Endothelial cell of umbilical vein (primary cell): ENCODE results near the gene ACAD11.

ENCODE experiments used
- CTCF ChIP-seq, 2 donors: IDR thresholded peaks; 1 replicate in 1 of 2; 2 replicates in 1 of 2; pipeline ENCODE4 v1.5.1; 2011; ENCODE audit warnings: low read length in 2 of 2, mild to moderate bottlenecking in 2 of 2, moderate library complexity in 2 of 2, control low read depth in 1 of 2, inconsistent platforms in 1 of 2, low read depth in 1 of 2; ENCODE audit not compliant: insufficient read depth in 1 of 2; ENCODE audit errors: extremely low read depth in 1 of 2
- EZH2 ChIP-seq: IDR thresholded peaks from 2 replicates; pipeline ENCODE4 v1.6.1; 2012; ENCODE audit warnings: borderline replicate concordance, low read depth, mild to moderate bottlenecking, moderate library complexity, low read length, inconsistent platforms; ENCODE audit not compliant: severe bottlenecking
- FOS ChIP-seq: IDR thresholded peaks from 2 replicates; pipeline ENCODE4 v1.6.1; 2011; ENCODE audit warnings: mild to moderate bottlenecking, low read length, moderate library complexity, borderline replicate concordance; ENCODE audit not compliant: insufficient read depth
- JUN ChIP-seq: IDR thresholded peaks from 2 replicates; pipeline ENCODE4 v1.6.1; 2011; ENCODE audit warnings: borderline replicate concordance, low read depth; ENCODE audit not compliant: insufficient read length, insufficient read depth
- MAX ChIP-seq: IDR thresholded peaks from 2 replicates; pipeline ENCODE4 v1.6.1; 2011; ENCODE audit not compliant: insufficient read depth, insufficient read length
- MYC ChIP-seq: IDR thresholded peaks from one replicate; pipeline ENCODE4 v1.6.1; 2011; ENCODE audit warnings: mild to moderate bottlenecking, low read depth, low read length
- POLR2A ChIP-seq: IDR thresholded peaks from 2 replicates; pipeline ENCODE4 v1.6.1; 2012; ENCODE audit warnings: low read depth, mild to moderate bottlenecking, control low read depth, low read length
- POLR2AphosphoS5 ChIP-seq: IDR thresholded peaks from 2 replicates; pipeline ENCODE4 v1.6.1; 2012; ENCODE audit warnings: low read depth, mild to moderate bottlenecking, control low read depth, low read length, moderate library complexity; ENCODE audit not compliant: insufficient read depth

GRCh38 chr3:132556508-132557159, 103.0 kb downstream of the ACAD11 start:
- no peak for TF ChIP-seq CTCF (IDR thresholded peaks at IDR 0.05; ENCODE audit: extremely low read depth in 1 of 2, insufficient read depth in 1 of 2, low read depth in 1 of 2, low read length in 2 of 2)
- no peak for TF ChIP-seq POLR2AphosphoS5
- TF ChIP-seq POLR2A = no peak
- no peak for TF ChIP-seq MYC
- no peak for TF ChIP-seq MAX
- no peak for TF ChIP-seq JUN
- no peak for TF ChIP-seq FOS
- no peak for TF ChIP-seq EZH2
